ENCODE measurements around the gene PCSK6.

The PCSK6 gene

DNA sequence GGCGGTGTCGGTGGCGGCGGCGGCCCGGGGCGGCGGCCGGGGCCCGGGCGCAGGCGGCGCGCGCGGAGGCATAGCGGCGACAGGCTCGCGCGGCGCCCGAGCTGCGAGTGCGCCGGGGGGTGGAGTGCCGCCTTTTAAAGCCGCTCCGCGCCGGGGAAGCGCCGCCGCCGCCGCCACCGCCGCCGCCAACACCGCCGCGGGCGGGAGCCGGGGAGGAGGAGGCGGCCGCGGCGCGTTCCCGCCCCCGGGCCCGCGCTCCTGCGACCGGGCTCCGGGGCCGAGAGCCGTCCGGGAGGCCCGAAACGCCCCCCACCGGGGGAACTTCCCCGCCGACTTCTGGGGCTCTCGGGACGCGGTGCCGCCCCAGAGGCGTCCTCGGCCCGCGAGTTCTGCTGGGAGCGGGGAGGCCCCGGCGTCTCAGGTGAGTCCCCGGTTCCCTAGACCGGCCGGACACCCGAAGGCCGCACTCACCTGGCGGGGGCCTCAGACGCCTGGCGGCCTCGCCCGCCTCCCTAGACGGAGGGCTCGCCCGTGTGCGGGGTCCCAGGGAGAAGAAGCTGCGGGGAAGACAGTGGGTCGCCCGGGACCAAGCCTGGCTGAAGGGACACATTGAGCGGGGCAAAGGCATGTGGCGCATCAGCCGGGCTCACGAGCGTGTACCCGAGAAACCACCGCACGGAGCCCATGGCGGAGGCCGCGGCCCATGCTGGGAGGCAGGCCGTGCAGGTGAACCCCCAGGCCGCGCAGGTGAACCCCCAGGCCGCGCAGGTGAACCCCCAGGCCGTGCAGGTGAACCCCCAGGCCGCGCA lies at the start of gene PCSK6:
Gene PCSK6, minus strand, starts transcription at position 109 of the 809 bp plus-strand sequence. Its CDS starts 37 bp downstream, at position 72.
- no peak for DNase-seq

DNA sequence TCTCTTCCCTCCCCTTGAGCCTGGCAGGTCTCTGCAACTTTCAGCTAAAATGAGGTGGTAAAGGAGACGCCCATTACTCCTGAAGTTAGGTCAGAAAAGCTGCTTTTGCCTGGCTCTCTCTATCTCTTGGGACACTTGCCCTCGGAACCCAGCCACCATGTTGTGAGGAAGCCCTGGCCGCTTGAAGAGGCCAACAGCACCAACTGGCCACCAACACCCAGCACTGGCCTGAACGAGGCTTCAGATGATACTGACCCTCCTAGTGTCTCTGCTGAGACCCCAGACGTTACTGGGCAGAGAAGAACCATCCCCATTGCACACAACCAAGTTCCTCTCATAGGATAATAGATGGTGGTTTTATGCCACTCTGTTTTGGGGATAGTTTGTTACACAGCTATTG lies 49.5 kb upstream of the PCSK6 start:
- DNase-seq = no peak

DNA sequence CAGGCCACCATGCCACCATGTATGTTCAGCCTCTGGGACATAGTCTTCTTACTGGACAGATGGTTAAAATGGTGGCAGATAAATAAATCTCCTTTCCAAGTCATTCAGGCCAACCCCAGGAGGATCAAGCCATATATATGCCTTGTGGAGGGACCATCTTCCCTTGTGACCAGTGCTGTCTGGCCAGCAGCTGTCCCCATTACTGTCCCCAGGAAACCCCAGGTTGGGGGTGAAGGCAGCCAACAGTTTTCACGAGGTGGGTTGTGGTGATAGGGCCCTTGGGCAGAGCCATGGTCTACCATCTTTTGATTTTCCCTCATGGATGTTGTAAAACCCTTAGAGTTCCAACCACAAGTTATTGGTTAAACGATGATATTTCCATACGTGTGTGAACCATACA lies 48.7 kb upstream of the PCSK6 start:
- DNase-seq = no peak

GRCh38 chr15:101537483-101538080 lies 48.1 kb upstream of the PCSK6 start:
- DNase-seq = no peak

- no peak for DNase-seq
Measured at GRCh38 chr15:101536875-101537405, 47.4 kb upstream of the PCSK6 start.

- no peak for DNase-seq
Measured at GRCh38 chr15:101536166-101536874, 46.8 kb upstream of the PCSK6 start.

DNA sequence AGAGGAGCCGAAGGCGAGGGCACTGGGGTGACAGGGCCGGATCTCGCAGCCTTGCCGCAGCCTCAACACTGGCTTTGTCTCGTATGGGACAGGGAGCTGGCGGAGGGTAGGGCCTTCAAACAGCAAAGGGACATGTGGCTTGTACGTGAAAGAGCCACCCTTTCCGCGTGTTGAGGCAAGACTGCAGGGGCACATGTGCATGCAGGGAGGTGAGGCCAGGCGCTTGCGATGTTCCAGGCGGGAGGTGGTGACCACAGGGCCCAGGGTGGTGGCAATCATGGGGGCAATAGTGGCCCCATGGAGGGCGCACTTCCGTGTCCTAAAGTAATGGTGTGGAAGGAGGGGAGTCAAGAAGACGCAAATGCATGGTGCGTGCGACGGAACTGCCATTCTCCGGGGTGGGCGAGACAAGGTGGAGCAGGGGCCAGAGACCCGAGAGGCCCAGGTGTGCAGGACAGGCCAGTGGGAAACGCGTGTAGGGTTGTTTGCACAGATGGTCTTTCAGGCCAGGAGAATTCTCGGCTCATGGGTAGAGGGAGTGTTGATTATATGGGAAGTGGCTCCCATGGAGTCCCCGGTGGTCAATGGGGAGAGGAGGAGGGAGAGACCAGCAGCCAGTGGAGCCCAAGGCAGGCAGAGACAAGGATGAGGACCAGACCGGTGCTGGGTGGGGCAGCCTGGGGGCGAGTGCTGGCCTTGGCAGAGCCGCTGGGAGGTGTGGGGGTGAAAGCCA lies 45.8 kb upstream of the PCSK6 start:
- DNase-seq = no peak

DNA sequence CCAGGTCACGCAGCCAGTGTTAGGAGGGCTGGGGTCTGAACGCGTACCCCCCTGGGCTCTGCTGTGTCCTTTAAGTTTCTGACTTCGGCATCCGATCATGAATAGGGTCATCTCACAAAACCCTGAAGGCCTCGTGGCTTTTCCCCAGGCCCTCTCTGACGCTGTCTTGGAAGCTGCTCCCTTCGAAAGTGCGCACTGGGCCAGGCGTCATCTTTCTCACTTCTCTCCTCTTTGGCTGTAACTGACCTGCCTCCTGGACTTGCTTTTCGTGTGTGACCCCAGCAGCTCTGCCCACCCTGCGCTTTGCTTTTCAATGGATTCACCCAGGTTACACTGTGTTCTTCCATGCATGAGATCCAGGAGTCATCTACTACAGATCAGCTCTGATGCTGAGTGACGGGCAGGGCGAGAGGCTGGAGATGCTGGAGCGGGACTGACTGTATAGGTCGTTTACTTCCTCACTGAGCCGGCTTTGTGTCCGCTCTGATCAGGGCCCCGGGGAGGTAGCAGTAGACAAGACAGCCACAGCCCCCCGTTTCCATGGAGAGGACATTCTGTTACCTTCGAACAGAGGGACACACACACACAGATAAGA lies 45.0 kb upstream of the PCSK6 start:
- no peak for DNase-seq

DNA sequence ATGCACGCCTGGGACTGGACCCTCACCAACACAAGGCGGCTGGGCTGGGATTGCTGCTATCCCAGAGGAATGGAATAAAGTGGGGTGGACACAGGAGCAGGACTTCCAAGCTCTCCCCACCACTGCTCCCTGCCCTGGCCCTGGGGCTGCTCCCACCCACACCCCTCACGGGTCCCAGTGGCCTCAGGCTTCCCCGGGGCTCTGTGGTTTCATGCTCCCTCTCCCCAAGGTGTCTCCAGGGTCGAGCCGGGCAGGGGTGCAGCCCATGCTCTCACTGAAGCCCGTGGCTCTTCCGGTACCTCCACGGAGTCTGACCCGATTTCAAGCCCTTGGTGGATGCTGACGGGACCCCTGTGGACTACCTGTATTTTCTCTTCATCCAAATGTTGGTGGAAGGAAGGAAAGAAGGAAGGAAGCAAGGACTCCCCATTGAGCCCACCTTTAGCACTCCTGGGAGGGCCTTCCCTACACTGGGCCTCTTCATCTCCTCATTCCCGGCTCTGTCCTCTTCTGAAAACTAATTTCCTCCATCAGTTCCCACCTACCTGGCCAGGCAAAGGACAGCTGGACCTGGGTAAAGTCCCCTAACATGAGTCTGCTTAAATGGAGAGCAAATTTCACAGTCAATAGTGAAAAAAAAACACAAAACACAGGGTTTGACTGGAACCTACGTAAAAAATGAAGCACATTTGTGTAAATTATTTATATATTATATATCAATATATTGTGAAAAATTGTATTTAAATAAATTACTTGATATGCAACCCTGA lies 44.0 kb upstream of the PCSK6 start:
- no peak for DNase-seq

GRCh38 chr15:101532865-101533264 lies 43.4 kb upstream of the PCSK6 start:
- no peak for DNase-seq

DNA sequence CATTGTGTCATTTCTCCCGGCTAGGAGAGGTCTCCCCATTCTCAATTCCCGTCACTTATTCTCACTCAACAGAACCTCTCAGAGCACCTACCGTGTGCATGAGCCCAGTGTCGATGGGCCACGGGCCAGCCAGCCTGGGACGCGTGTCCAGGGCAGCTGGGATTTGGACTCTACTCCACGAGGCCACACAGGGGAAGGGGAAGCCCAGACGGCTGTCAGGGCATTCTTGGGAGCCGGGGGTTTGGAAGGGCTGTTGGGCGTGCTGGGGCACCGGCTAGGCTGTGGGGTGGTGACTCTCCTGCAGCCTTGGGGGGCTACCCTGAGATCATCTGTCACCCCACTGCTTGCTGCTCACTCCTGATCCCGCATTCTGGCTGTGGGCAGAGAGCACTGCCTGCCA lies 41.7 kb upstream of the PCSK6 start:
- DNase-seq = no peak

DNA sequence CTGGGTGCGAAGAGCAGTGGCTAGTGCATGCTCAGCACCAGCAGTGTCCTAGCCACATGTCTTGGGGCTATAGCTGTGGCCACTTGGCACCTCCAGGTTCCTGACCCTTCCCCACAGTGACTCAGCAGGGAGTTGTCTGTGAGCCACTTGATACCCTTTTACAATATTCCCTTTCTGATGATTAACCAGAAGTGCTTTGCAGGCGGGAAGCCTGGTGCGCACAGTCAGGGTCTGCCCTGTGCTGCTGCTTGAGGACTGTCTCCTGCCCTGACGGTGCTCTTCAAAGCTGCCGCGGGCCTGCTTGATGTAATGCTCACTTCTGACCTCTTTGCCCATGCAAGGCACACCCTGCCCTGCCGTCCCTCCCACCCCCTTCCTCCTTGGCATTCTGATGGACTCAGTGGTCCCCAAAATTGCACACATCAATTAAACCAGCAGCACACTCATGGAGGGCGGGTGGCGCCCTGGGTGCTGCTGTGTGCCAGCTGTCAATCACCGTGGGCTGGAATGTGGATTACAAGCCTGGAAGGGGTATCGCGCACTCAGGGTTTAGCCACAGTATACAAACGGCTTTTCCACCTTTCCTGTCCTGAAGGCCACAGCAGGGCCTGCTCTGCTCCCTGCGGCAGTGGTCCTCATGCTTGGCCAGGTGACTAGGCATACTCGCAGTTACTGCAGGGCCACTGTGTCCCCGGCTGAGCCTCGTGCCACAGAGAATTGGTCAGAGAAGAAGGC lies 40.9 kb upstream of the PCSK6 start:
- no peak for DNase-seq

- DNase-seq = no peak
Measured at GRCh38 chr15:101528917-101529299, 39.4 kb upstream of the PCSK6 start.

GRCh38 chr15:101528108-101528916 lies 38.8 kb upstream of the PCSK6 start:
- DNase-seq = no peak

GRCh38 chr15:101526890-101527289 lies 37.4 kb upstream of the PCSK6 start:
- DNase-seq = no peak

- no peak for DNase-seq
Measured at GRCh38 chr15:101526442-101526841, 36.9 kb upstream of the PCSK6 start.

GRCh38 chr15:101526021-101526420 lies 36.5 kb upstream of the PCSK6 start:
- DNase-seq = no peak

GRCh38 chr15:101525087-101525669 lies 35.7 kb upstream of the PCSK6 start:
- no peak for DNase-seq

DNA sequence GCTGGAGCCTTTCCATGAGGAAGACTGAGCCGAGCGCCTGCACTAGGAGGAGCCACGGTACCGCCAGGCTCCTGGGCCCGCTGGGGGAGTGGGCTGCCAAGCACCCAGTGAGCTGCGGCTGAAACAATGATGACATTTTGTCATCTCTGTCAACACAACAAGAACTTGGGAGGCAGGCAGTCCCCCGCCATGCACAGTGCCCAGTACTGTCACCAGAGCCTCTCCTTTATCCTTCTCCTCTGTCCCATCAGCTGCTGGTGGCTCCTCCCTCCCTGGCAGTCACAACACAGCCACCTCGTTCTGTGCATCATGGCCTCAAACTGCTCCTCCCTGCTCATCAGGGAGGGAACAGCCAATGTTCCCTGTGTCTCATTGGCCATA lies 34.0 kb upstream of the PCSK6 start:
- no peak for DNase-seq
